ENCODE results near the gene AIMP2.
"Not testable (repeated sequence)": the region's sequence is repeated elsewhere in the genome, so short reads cannot be mapped to it uniquely, and the experiment has no call there.

Gene AIMP2

GRCh38 chr7:6026011-6026819 lies 17.1 kb downstream of the AIMP2 start:
- DNase-seq (ENCODE audit: low spot score), result peak; percentile 35

DNA sequence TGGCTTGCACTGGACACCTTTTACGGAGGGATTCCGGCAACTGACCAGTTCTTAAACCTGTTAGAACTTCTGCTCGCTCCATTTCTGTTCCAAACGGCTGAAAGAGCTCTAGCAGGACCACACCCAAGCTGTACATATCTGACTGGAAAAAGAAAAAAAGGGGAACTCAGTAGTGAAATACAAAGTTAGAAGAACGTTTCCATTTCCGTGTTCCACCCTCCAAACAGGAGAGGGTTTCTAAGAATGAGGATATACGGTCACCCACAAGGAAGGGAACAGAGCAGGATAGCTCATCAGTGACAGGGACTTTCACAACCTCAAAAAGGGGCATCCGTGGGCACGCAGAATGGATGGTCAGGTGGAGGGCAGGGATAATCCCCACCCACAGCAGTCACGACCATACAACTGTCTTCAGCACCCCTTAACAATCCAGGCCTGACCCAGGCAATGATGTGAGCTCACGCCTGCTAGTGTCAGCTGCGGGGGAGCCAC lies 17.8 kb downstream of the AIMP2 start:
- no peak for DNase-seq (ENCODE audit: low spot score)

GRCh38 chr7:6027806-6028365 lies 18.8 kb downstream of the AIMP2 start:
- DNase-seq (ENCODE audit: low spot score), result no peak

GRCh38 chr7:6028563-6028962 lies 19.5 kb downstream of the AIMP2 start:
- no peak for DNase-seq (ENCODE audit: low spot score)

GRCh38 chr7:6030988-6031387 lies 21.9 kb downstream of the AIMP2 start, which contains the start of gene ANKRD61:
Gene ANKRD61 (plus strand): TSS chr7:6031376. CDS start chr7:6031376, 0 bp downstream.
- DNase-seq (ENCODE audit: low spot score), result no peak

- no peak for DNase-seq (ENCODE audit: low spot score)
Observed at GRCh38 chr7:6031567-6031966, 22.5 kb downstream of the AIMP2 start.

DNA sequence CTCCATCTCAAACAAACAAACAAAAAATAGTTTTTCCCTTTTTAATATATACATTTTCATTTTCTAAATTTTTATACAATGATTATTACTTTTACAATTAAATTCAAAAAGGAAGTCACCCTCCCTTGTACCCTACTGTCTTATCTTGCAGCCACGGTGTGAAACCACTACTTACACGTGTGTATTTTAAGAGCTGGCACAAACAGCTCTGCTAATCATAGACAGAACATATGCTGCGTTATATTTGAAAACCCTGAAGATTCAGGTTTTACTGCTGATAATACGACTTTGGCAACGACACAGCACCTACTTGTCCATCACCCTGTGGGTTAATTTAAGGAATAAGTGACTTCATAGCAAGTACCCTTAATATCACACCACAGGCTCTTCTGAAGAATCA lies 23.1 kb downstream of the AIMP2 start:
- DNase-seq (ENCODE audit: low spot score), result no peak

GRCh38 chr7:6032641-6033040 lies 23.6 kb downstream of the AIMP2 start:
- DNase-seq (ENCODE audit: low spot score), result no peak

GRCh38 chr7:6035165-6035564 lies 26.1 kb downstream of the AIMP2 start:
- DNase-seq (ENCODE audit: low spot score), result no peak

GRCh38 chr7:6035686-6036085 lies 26.6 kb downstream of the AIMP2 start:
- no peak for DNase-seq (ENCODE audit: low spot score)

GRCh38 chr7:6049780-6050179 lies 40.7 kb downstream of the AIMP2 start:
- DNase-seq (ENCODE audit: low spot score), result no peak

- not testable (repeated sequence) for DNase-seq (ENCODE audit: low spot score)
Observed at GRCh38 chr7:6051185-6051584, 42.1 kb downstream of the AIMP2 start.

DNA sequence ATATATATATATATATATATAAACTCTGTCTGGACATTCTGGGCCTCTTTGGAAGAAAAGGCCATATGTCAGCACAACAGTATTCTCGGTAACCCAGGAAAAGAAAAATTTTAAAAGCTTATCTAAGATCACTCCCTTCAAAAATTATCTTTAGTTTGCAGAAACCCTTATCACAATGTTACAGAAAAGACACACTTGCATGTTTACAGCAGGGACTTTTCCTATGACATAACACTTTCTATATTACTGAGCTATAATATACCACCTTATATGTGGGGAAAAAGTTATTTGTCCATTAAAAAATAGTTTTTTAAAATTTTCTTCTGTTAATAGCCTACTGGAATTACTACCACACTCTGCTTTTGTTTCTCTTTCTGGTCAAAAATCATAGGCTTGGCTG lies 47.5 kb downstream of the AIMP2 start:
- no peak for DNase-seq (ENCODE audit: low spot score)

GRCh38 chr7:6057316-6058129 lies 48.5 kb downstream of the AIMP2 start:
- DNase-seq (ENCODE audit: low spot score), result no peak

- DNase-seq (ENCODE audit: low spot score), result not testable (repeated sequence)
Observed at GRCh38 chr7:6059941-6060340, 50.9 kb downstream of the AIMP2 start.

DNA sequence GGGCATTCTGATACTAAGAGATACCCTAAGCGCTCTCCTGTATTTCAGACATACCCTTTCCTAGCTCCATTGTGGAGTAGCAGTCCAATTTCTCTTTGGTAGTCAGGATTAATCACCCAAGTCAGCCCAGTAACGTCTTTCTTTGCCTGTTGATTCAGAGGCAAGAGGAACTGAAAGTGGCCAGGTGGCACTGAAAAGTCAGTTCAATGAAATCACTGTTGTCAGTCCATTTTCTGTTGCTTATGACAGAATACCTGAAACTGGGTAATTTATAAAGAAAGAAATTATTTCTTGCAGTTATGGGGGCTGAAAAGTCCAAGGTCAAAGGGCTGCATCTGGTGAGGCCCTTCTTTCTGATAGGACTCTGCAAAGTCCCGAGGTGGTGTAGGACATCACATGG lies 62.3 kb downstream of the AIMP2 start:
- no peak for DNase-seq (ENCODE audit: low spot score)
